Panc1 (cell line): ENCODE data around the gene CLSTN3. TPM values are rescaled to one million over a fixed set of nuclear protein-coding genes. Genes with fewer than 3 reads are reported as not detected.

Experiments
- ATAC-seq: fragments of 200-7000 bp; cut with Tn5 transposase; 2 replicates; pipeline ENCODE4 v1.9.1; 2020; ENCODE audit warnings: mild to moderate bottlenecking, moderate library complexity
- BruUV-seq: library from RNA; stranded (reverse); fragments of 400-500 nt; replicated peaks from 2 replicates; lab custom pipeline; 2021; lab: Mats Ljungman, UMichigan
- CTCF ChIA-PET: fragments of 300-600 bp; sonication (Branson Sonifier 250); formaldehyde crosslinking; loops from one replicate; lab custom pipeline; 2022; ENCODE audit warnings: antibody characterized with exemption; lab: Charles Lee
- POLR2A ChIA-PET: fragments of 300-600 bp; sonication (Branson Sonifier 250); formaldehyde crosslinking; loops from one replicate; lab custom pipeline; 2022; ENCODE audit warnings: antibody characterized with exemption; lab: Charles Lee
- DNase-seq: peaks from one replicate; pipeline ENCODE4 v3.0.0-alpha.2; 2010; ENCODE audit warnings: low read depth, low spot score
- H3K27ac ChIP-seq: 2 replicates; pipeline ENCODE4 v1.5.1; 2011; ENCODE audit warnings: mild to moderate bottlenecking, low read length, inconsistent platforms
- H3K27me3 ChIP-seq: fragments of 200-500 bp; sonication (Bioruptor generic); 2 replicates; pipeline ENCODE4 v1.6.0; 2014; ENCODE audit warnings: low read length, inconsistent platforms; ENCODE audit not compliant: control insufficient read depth, insufficient read depth
- H3K36me3 ChIP-seq: fragments of 200-500 bp; sonication (Bioruptor generic); 2 replicates; pipeline ENCODE4 v1.5.1; 2014; ENCODE audit warnings: inconsistent platforms, mild to moderate bottlenecking, low read length, moderate library complexity; ENCODE audit not compliant: control insufficient read depth, insufficient read depth
- H3K4me1 ChIP-seq: 2 replicates; pipeline ENCODE4 v1.5.1; 2011; ENCODE audit warnings: inconsistent platforms, mild to moderate bottlenecking, low read length, moderate library complexity; ENCODE audit not compliant: control insufficient read depth, insufficient read depth
- H3K4me3 ChIP-seq, 2 experiments: 2 replicates each; pipeline ENCODE4 v1.5.1; 2011 to 2012; ENCODE audit warnings: low read depth in 2 of 2, low read length in 2 of 2, mild to moderate bottlenecking in 2 of 2, inconsistent platforms in 1 of 2, moderate library complexity in 1 of 2
- H3K9me3 ChIP-seq: fragments of 200-500 bp; sonication (Bioruptor generic); 2 replicates; pipeline ENCODE4 v1.5.1; 2014; ENCODE audit warnings: low read depth, mild to moderate bottlenecking, inconsistent platforms, low read length, moderate library complexity; ENCODE audit not compliant: control insufficient read depth, insufficient read depth
- POLR2AphosphoS5 ChIP-seq: IDR thresholded peaks from 2 replicates; pipeline ENCODE4 v1.6.1; 2012; ENCODE audit warnings: mild to moderate bottlenecking, low read depth, low read length, moderate library complexity
- SIN3A ChIP-seq: IDR thresholded peaks from 2 replicates; pipeline ENCODE4 v1.6.1; 2012; ENCODE audit warnings: low read depth, mild to moderate bottlenecking, low read length, moderate library complexity, borderline replicate concordance; ENCODE audit not compliant: insufficient read depth
- TCF7L2 ChIP-seq: IDR thresholded peaks from 2 replicates; pipeline ENCODE4 v1.6.1; 2011; ENCODE audit warnings: mild to moderate bottlenecking, low read depth, low read length, inconsistent platforms
- in situ Hi-C: cut with HindIII; loops from 2 replicates; pipeline ENCODE4 v1.10.0; 2016; ENCODE audit warnings: low sequenced_read_pairs, low pct_unique_long_range_greater_than_20kb
- intact Hi-C: fragments of 100-400 bp; cut with micrococcal nuclease; formaldehyde crosslinking; loops from one replicate; pipeline ENCODE4 v1.10.0; 2022; ENCODE audit not compliant: unreplicated experiment
- total RNA-seq: library from RNA; stranded (reverse); gene quantifications from one replicate; pipeline ENCODE4 v1.2.1, GENCODE V29; 2021; ENCODE audit not compliant: unreplicated experiment
- TF ChIP-seq, protein P1 (sequence below): fragments of 450-650 bp; IDR thresholded peaks from 2 replicates; pipeline ENCODE4 v1.5.1; 2017; ENCODE audit warnings: mild to moderate bottlenecking
- TF ChIP-seq, protein P2 (sequence below), 2 experiments: IDR thresholded peaks; 2 replicates each; pipeline ENCODE4 v1.6.1; 2011 to 2012; ENCODE audit warnings: low read depth in 2 of 2, control low read depth in 1 of 2, low read length in 1 of 2, mild to moderate bottlenecking in 1 of 2, moderate library complexity in 1 of 2; ENCODE audit not compliant: insufficient read depth in 1 of 2

CLSTN3 gene
- total RNA-seq, 1 experiment from 2014 or later, result 5.9 TPM

DNA sequence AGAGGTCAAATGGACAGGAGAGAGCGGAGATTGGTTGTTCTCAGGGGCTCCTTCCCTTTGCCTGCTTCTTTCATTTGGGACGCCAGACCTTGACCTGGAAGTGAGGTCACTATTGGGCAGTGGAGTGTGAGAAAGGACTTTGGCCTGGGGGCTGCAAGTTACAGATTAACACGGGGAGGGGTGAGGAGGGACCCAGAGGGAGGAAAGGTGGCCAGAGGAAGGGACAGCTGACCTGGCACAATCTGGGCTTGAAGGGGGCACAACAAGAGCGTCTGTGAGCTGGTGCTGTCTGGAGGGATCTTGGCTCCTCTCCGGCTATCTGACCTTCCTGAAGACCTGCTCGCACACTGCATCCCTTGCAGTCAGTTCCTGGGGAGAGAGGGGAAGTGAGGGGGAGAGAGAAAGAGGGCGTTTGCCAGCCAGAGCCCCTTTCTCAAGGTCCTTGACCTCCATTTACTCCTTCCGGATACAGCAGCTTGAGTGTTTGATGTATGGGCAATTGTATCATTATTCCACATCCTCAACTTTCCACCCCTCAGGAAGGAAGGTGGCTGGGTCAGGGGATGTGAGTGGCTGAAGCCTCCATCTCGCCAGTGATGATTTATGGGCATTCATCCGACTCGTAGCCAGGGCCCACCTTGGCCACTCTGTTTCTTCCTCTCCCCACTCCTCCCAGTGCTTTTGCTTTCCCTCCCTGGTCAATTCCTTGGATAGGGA is 6.2 kb upstream of the CLSTN3 start:
- BruUV-seq, result no TSS peak
- ATAC-seq (no peak), DNase-seq (no peak)
- ChIA-PET POLR2A (interaction anchor here (0.6 kb wide), 1 partner anchor 29 kb away, joined by 3 read pairs; no protein-coding TSS in a partner anchor), CTCF (no interaction called here)
- no peaks in the 10 kb centered on the region for H3K9me3 ChIP-seq
- H3K27ac ChIP-seq, result no peak overlapping the region
- TF ChIP-seq, protein P1, sequence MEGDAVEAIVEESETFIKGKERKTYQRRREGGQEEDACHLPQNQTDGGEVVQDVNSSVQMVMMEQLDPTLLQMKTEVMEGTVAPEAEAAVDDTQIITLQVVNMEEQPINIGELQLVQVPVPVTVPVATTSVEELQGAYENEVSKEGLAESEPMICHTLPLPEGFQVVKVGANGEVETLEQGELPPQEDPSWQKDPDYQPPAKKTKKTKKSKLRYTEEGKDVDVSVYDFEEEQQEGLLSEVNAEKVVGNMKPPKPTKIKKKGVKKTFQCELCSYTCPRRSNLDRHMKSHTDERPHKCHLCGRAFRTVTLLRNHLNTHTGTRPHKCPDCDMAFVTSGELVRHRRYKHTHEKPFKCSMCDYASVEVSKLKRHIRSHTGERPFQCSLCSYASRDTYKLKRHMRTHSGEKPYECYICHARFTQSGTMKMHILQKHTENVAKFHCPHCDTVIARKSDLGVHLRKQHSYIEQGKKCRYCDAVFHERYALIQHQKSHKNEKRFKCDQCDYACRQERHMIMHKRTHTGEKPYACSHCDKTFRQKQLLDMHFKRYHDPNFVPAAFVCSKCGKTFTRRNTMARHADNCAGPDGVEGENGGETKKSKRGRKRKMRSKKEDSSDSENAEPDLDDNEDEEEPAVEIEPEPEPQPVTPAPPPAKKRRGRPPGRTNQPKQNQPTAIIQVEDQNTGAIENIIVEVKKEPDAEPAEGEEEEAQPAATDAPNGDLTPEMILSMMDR, result no peak
- no peak for TF ChIP-seq POLR2AphosphoS5
- TF ChIP-seq SIN3A, result no peak
- no peaks in the 10 kb centered on the region for H3K36me3 ChIP-seq
- in situ Hi-C loops (no loop called here), intact Hi-C loops (no loop called here)
- H3K27me3 ChIP-seq, result no peaks in the 10 kb centered on the region
- H3K4me3 ChIP-seq, result no peak overlapping the region
- no peaks in the 10 kb centered on the region for H3K4me1 ChIP-seq

DNA sequence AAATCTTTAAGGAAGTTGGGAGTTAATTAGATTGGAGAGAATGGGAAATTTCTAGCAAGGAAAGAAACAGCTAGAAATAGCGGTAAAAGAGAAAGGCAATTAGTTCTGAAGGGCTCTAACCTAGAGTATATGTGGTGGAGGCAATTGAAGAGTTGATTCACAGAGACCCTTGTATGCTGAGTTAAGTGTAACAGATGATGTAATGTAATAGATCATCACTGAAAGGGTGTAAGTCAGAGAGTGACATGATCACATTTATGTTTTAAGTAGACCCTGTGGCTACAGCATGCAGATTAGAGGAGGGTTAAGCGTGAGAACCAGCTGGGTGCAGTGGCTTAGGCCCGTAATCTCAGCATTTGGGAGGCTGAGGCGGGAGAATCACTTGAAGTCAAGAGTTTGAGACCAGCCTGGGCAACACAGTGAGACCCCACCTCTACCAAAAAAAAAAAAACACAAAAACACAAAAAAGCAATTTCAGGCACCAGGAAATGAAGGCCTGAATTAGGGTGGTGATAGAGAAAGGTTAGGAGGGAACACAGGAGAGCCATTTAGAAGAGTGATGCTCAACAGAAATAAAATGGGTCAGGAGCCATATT is 4.4 kb upstream of the CLSTN3 start:
- H3K9me3 ChIP-seq, result no peaks in the 10 kb centered on the region
- ATAC-seq (no peak), DNase-seq (no peak)
- in situ Hi-C loops (no loop called here), intact Hi-C loops (no loop called here)
- no TSS peak for BruUV-seq
- TF ChIP-seq TCF7L2 (no peak), SIN3A (no peak), POLR2AphosphoS5 (no peak)
- TF ChIP-seq, protein P2, sequence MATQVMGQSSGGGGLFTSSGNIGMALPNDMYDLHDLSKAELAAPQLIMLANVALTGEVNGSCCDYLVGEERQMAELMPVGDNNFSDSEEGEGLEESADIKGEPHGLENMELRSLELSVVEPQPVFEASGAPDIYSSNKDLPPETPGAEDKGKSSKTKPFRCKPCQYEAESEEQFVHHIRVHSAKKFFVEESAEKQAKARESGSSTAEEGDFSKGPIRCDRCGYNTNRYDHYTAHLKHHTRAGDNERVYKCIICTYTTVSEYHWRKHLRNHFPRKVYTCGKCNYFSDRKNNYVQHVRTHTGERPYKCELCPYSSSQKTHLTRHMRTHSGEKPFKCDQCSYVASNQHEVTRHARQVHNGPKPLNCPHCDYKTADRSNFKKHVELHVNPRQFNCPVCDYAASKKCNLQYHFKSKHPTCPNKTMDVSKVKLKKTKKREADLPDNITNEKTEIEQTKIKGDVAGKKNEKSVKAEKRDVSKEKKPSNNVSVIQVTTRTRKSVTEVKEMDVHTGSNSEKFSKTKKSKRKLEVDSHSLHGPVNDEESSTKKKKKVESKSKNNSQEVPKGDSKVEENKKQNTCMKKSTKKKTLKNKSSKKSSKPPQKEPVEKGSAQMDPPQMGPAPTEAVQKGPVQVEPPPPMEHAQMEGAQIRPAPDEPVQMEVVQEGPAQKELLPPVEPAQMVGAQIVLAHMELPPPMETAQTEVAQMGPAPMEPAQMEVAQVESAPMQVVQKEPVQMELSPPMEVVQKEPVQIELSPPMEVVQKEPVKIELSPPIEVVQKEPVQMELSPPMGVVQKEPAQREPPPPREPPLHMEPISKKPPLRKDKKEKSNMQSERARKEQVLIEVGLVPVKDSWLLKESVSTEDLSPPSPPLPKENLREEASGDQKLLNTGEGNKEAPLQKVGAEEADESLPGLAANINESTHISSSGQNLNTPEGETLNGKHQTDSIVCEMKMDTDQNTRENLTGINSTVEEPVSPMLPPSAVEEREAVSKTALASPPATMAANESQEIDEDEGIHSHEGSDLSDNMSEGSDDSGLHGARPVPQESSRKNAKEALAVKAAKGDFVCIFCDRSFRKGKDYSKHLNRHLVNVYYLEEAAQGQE (IDR thresholded peaks at IDR 0.05; ENCODE audit: insufficient read depth in 1 of 2, low read depth in 2 of 2, low read length in 1 of 2), result no peak
- TF ChIP-seq, protein P1, result no peak
- CTCF ChIA-PET, result no interaction called here
- POLR2A ChIA-PET, result no interaction called here
- H3K27me3 ChIP-seq, result no peaks in the 10 kb centered on the region
- H3K27ac ChIP-seq, result no peak overlapping the region
- H3K36me3 ChIP-seq, result no peaks in the 10 kb centered on the region
- no peak overlapping the region for H3K4me3 ChIP-seq
- H3K4me1 ChIP-seq, result no peaks in the 10 kb centered on the region
